CD4-positive, alpha-beta T cell treated with Interleukin-1 beta for 1 hour (primary cell): ENCODE data around the gene PLCG2.
"Not testable (repeated sequence)": the region's sequence is repeated elsewhere in the genome, so short reads cannot be mapped to it uniquely, and the experiment has no call there.

Experiments
- DNase-seq, 2 donors: peaks; one replicate each; pipeline ENCODE4 v3.0.0-alpha.2; 2020 to 2022

PLCG2 gene

DNA sequence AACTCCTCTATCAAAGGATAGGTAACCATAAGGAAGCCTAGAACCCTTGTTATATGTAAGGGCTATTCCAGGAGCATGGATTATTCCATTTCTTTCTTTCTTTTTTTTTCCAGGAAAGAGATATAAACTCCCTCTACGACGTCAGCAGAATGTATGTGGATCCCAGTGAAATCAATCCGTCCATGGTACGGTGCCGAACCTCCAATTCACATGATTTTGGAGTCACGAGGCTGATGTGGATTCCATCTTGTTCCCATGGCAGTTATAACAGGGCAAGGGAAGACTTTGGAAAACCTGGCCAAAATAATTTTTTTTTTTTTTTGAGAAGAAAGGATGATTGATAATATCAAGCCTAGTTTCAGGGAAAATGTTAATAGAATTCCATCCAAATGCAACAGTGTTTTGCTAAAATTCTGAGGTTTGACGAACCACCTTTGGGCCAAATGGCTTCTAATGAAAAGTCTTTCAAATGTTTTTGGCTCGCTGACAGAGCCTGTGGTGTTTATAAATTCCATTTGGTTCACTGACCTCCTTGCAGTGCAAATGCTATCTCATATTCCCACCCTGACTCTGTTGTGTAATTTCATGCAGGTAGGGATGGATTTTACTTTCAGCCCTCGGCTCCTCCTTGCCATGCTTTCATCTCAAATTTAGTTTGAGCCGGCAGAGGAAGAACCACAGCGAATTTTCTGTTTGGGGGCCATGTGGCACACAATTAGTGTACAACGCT lies 142.2 kb downstream of the PLCG2 start:
- DNase-seq = no peak

DNA sequence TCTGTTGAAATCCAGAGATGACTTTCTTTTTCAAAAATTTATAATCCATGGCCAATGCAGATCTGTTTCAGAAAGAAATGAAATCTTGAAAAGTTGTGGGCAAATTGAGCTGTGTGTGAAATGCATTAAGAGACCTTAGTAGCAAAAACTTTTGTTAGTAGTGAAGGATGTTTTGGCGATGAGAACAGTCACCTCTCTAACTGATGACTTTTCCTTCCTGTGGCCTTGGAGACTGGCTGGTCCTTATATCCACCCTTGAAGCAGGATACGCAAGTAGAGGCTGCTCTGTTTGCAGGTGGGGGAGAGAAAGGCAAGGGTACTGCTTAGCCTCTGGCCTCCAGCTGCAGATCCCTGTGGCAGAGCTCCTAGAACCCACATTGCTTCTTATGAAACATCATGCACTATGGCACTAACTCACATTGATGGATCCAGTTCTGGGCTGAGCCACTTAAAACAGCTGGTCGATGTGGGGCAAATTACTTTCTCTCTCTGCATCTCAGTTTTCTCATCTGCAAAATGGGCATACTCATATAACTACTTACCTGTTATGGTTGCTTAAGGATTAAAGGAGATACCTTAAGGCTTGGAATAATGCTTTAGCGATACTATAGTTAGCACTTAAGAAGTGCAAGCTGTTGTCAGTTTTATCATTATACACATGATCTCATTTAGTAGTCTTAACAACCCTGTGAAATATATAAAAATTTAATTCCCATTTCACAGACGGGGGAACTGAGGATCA lies 142.9 kb downstream of the PLCG2 start:
- no peak for DNase-seq

DNA sequence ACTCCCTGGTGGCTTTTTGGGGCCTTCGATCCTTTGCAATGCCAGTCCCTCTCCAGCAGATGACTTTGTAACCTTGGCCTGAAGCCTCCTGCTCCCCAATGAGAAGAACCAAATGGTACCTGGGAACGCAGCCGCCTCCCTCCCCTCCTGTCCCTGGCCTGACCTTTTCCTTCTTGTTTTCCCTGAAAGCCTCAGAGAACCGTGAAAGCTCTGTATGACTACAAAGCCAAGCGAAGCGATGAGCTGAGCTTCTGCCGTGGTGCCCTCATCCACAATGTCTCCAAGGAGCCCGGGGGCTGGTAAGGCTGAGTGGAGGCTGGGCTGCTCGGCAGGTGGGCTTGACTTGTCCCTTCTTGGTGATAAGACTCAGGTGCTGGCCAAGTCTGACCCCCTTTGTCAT lies 144.2 kb downstream of the PLCG2 start:
- no peak for DNase-seq

DNA sequence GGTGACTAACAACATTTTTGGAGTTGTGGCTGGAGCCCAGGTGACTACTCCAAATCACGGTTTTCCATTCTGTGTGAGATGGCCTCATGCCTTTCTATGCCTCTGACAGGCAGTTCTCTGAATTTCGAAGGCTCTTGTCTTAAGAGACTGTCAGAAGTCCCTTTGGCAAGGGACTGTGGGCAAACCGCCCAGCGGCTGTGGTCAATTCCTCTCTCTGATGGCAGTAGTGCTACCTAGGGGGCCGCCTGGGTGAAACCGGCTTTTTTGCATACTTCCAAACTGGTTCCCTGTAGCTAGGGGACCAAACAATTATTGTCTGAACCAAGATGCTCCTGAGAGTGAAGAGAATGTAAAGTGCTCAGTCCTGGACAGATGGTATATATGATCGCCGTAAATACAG lies 145.9 kb downstream of the PLCG2 start:
- no peak for DNase-seq

DNA sequence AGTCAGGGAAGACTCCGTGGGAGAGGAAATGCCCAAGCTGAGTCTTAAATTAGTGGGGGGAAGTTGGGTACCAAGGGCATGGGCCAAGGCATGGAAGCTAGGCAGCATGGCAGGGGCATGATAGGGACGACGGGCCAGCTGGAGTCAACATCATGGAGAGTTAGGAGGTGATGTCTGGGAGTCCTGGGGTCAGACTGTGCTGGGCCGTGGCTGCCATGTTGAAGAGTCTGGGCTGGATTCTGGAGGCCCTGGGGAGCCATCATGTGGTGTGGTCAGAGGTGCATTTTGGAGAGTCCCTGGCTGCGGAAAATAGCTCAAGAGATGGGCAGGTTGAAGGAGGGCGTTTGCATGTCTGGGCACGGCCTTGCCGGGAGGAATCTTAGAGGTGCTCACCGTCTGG lies 146.9 kb downstream of the PLCG2 start:
- DNase-seq = no peak

DNA sequence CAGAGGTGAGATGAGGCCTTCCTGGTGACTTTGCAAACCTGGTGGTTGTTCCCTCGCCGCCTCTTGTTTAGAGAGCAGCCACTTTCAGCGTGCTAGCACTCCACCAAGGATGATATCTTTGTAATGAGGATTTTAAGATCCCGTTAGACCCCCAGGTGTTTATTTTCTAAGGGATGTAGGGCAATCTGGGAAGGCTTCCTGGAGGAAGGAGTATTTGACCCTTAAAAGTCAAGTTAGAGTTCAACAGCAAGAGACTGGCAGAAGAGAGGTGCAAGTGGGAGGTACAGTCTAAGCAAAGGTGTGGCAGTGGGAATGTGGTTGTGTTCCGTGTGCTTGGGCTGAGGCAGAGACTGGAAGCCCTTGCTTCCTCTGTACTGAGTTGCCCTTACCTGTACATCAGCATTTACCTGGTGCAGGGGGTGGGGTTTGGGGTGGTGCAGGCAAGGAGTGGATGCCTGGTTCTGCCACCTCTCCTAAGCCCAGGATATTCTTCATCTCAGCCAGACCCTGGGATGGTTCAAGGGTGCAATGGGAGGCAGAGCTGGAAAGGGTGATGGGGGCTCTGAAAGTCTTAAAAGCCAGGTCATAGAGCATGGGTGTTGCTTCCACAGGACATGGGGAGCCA lies 148.6 kb downstream of the PLCG2 start:
- no peak for DNase-seq

DNA sequence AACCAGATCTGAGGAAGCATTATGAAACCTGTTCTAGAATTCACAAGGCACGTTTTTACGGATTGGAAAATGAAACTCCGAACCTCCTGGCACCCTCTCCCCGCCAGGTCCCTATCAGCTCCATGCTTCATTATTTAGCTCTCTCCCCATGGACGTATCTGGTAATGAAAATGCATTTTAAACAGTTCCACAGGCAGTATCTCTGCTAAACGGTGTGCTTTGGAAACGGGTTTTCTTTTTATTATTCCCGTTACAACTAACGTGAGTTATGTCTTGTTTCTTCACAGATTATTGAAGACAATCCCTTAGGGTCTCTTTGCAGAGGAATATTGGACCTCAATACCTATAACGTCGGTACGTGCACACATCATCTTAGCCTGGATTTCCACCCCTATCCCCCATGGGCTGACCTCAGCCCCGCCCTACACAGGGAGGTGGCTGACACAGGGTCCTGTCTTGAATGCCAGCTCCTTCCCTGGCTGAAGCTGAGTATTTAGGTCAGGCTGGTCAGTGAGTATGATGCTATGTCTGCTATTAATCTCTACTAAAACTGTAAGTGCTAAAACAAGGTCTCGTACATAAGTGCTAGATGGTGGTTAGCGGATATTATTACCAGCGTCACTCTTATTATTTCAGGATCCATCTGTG lies 149.3 kb downstream of the PLCG2 start:
- DNase-seq = no peak

DNA sequence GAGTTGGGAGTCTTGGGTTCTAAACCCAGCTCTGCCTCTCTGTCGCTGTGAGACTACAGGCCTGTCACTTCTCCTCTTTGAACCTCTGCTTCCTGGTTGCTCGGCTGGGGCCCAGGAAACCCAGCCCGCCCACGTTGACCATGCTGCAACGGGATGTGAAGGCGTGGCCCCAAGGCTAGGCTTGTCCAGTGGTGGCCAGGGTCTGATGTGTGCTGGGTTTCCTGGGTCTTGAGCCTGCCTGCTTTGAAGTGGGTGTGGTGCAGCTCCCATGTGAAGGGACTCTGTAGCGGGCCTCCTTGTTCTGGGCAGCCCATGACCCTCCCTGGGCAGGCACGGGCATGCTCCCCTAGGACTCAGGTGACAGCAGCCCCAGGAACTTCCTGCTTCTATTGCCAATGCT lies 149.9 kb downstream of the PLCG2 start:
- no peak for DNase-seq

DNA sequence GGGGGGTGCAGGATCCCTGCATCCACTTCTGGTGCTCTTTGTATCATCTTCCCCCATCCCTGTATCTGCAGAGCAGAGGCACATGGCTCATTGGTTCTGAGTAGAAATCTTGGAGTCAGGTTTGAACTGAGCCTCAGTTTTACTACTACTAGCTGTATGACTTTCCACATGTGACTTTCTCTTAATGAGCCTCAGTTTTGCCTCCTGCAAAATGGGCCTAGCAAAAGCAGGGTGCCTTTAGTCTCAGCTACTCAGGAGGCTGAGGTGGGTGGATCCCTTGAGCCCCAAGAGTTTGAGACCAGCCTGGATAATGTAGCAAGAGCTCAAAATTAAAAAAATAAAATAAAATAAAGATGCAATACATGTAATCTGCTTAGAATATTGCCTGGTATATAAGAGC lies 150.8 kb downstream of the PLCG2 start:
- DNase-seq = no peak

DNA sequence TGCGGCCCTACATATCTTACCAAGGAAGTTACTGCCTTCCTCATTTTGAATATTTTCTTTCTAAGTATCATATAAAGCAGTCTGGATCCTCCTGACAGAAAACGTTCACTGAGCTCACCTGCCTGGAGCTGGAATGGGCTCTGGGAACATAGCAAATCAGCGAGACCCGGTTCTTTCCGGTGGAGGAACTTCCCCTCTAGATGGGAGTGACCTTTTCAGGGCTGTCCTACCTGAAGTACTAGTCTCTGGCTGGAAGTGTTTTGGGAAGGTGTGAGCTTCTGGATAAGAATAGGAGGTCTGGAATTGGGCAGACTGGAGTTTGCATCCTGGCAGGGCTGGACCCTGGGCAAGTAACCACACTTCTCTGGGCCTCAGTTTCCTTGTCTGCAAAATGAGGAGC lies 152.8 kb downstream of the PLCG2 start:
- no peak for DNase-seq

DNA sequence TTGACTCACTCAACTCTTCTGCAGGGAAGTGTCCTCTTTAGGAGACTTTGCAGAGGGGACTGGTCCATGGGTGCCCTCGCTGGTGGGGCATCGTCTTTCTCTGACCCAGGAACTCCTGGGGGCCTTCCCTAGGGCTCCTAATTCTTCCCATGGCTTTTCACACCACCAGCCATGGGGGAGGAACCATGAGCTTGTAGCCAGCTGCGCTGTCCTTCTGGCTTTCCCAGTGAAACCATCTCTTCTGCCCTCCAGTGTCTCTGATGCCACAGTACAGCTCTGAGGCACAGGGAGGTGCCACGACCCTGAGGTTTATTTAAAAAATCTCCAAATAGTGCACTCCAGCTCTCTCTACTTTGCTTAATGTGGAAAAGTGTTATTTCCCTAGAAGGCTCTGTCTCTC lies 153.6 kb downstream of the PLCG2 start:
- no peak for DNase-seq

DNA sequence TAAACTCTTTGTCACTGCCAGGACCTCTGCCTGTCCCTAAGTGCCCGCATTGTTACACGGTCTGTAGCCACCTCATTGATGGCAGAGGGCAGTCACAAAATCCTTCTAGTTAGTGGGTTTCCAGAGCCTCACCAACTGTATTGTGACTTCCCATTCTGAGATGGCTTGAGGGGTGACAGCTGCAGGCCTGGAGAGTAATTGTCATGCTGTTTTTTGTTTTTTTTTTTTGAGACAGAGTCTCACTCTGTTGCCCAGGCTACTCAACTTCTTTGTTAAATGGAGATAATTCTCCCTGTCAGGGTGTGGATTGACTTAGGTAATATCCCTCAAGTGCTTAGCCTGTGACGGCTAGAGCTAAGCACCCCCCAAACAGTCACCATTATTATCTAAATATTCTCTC lies 154.3 kb downstream of the PLCG2 start:
- no peak for DNase-seq

DNA sequence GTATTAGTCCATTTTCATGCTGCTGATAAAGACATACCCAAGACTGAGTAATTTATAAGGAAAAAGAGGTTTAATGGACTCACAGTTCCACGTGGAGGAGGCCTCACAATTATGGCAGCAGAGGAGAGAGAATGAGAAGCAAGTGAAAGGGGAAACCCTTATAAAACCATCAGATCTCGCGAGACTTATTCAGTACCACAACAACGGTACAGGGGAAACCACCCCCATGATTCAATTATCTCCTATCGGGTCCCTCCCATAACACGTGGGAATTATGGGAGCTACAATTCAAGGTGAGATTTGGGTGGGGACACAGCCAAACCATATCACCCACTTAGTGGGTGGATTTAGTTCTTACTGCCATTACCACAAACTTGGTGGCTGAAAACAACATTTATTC lies 155.6 kb downstream of the PLCG2 start:
- not testable (repeated sequence) for DNase-seq

DNA sequence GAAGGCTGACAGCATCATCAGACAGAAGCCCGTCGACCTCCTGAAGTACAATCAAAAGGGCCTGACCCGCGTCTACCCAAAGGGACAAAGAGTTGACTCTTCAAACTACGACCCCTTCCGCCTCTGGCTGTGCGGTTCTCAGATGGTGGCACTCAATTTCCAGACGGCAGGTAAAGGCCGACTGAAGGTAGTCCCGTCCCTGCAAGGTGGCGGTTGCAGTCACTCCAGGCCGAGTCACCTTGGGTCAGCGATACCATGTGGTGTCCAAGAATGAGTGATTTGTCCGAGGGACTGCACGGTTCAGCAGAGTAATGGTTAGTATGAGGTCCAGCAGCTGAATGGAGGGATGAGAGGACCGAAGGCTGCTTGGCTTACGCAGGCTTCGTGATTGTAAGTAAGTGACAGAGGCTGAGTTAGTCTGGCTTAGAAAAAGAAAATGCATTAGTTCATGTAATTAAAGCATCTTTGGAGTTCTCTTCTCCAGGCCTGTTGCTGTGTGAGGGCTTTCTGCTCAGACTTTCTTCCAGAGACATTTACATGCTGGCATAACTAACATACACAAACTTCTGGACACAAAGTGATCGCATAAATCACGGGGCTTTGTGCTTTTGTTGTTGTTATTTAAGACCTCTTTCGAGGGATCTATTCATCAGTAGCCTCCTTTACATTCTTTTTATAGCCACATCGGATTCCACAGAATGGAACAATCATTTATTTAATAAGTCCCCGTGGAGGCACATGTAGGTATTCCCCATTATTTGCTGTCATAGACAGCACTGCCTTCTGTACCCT lies 157.3 kb downstream of the PLCG2 start:
- DNase-seq = no peak

DNA sequence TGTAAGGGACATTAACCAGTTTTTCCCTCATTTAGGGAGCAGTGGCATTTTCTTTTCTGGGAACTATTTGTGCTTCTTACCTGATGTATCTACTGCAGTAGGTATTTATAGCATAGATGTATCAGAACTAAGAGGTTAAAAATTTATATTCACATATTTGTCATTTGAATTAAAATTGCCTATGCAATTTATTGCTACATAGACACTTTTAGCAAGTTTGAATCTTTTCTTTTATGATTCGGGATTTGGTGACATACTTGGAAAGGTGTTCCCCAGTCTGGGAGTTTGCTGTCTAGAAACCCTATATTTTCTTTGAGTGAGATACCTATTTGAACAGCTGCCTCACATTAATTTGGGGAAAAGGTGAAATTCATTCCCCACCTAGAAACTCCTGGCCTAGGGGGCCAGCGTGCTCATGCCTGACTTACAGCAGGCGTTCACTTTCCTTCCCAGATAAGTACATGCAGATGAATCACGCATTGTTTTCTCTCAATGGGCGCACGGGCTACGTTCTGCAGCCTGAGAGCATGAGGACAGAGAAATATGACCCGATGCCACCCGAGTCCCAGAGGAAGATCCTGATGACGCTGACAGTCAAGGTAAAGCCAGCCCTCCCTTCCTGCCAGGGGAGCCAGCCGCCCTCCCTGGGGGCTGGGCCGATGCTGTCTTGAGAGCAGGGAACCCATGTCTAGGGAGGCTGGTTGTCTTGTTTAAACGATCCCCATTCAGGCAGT lies 158.4 kb downstream of the PLCG2 start:
- DNase-seq = no peak

DNA sequence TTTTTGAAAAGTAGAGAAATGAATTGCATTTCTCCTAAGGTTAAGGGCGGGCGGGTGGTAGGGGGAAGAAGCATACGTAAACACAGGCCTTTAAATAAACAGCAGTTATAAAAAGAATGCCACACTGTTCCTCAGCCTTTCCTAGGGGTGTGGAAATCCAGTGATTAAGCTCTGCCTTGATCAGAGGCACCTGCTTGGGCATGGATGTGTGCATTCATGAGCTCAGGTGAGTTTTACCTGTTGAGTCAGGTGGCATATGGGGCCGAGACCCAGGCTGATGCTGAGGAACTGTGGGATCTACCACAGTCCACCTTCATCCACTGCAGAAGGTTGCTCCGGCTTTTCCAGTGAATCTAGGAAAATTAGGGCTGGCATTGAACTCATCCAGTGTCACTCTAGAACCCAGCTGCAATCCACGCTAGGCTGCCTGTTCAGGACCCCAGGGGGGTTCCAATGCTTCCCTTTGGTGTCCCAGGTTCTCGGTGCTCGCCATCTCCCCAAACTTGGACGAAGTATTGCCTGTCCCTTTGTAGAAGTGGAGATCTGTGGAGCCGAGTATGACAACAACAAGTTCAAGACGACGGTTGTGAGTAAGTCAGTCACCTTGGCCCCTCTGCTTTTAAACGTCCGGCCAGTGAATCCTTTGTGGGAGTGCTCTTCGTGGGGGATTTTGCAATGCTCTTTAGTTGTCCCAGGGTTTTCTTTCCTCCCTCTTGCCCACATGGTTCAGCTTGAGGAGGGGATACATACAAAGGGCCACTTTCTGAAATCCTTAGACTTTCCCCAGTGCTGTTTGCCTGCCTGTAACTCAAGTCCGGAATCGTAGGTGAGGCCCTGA lies 159.5 kb downstream of the PLCG2 start:
- DNase-seq = no peak

DNA sequence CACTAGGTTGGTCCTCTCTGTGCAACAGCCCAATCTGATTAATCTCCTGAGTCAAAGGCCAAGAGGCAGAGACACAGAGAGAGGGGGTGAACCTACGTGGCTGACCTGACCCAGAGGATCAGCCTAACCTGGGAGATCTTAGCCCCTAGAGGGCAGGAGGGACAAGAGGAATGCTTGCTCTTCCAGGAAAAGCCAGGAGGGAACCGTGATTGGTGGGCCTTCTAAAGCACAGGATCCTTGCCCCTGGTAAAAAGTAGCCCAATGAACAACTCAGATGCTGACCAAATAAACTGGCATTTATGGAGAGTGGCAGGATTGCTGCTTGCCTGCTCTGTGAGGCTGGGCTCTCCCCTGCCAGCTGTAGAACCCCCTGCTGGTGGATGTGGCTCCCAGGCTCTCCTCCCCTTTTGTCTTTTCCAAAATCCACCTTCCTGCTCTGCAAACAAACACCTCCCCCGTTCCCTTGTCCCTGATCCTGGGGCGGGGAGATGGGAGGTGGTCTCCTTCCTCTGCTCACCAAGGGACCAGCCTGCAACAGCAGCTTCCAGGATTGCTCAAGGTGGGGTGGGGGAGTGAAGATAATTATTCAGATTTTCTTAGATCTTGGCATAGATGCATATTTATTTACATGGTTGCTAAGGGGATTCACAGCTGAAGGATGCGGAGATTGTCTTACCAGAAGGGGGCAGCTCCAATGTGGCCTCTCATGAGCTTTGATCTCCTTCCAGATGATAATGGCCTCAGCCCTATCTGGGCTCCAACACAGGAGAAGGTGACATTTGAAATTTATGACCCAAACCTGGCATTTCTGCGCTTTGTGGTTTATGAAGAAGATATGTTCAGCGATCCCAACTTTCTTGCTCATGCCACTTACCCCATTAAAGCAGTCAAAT lies 160.3 kb downstream of the PLCG2 start:
- DNase-seq = no peak

DNA sequence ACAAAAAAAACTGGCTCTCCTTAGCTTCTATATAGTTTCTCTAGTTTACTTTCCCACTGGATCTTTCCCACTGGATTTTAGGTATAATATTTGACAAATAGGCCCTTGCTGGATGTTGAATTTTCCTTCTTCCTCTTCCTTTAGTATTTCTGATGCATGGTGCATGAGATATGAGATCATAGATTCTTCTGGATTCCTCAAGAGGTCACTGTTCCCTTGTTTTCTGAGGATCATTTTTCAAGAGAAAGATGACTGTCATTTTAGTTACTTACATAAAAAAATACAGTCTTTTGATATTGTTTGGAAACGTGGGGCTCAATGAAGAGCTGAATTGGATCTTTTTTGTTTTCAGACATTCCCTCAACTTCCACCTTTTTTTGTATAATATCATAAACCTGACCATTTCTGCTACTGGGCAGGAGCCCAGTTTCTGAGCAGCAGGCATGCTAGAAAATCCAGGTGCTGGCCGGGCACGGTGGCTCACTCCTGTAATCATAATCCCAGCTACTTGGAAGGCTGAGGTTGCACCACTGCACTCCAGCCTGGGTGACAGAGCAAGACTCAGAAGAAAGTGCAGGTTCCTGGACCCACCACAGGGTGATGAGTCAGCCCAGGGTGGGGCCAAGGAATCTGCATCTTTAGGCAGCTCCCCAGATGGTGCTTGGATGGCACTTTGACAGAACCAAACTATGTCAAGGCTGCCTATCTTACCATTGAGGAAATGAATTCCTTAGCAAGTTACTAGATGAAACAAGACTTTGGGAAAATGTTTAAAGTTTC lies 161.9 kb downstream of the PLCG2 start:
- DNase-seq = peak in 1 of 2 donors; percentile 23

DNA sequence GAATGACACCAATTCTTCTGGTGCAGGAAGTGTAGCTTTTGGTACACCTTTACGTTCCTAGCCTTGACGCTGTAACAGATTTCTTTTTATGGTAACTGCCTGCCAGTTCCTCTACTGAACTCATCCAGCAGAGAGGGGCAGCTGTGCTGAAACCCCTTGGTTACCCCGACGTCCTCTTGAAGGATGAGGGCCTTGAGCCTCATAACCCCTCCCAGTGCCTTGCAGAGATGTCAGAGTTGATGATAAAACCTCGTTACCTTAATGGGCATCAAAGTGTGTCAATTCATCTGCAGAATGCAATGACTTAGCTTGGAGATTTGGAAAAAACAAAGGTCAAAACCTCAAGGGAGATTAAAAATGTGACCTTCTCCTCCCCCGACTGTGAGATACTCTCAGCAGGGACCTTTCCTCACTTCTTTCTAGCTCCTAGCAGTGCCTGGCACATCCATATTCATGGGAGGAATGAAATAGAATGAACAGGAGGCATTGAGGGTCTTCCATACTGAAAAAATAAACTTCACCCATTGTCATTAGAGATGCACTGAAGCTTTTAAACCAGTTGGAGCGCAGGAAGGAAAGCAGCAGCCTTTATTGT lies 163.0 kb downstream of the PLCG2 start:
- no peak for DNase-seq
